ENCODE results near the gene STK32A.

GRCh38 chr5:147413266-147413665 lies 178.4 kb downstream of the STK32A start:
- TF ChIP-seq CTCF (IDR thresholded peaks at IDR 0.05) (no peak), POLR2A (IDR thresholded peaks at IDR 0.05) (no peak)
